Muscle layer of duodenum (tissue), 2 donors: ENCODE measurements around the gene OSM.

ENCODE experiments used
- H3K27ac ChIP-seq: one replicate; pipeline ENCODE4 v1.7.0; 2013; ENCODE audit warnings: mild to moderate bottlenecking, low read length
- H3K27me3 ChIP-seq: one replicate; pipeline ENCODE4 v1.7.0; 2013; ENCODE audit warnings: low read depth, mild to moderate bottlenecking, control low read depth, low read length
- H3K36me3 ChIP-seq, 2 donors: one replicate each; pipeline ENCODE4 v1.7.0; 2013; ENCODE audit warnings: low read length in 2 of 2, control low read depth in 1 of 2, mild to moderate bottlenecking in 1 of 2; ENCODE audit not compliant: insufficient read depth in 2 of 2, control insufficient read depth in 1 of 2
- H3K4me1 ChIP-seq, 2 donors: one replicate each; pipeline ENCODE4 v1.7.0; 2013; ENCODE audit warnings: low read length in 2 of 2, mild to moderate bottlenecking in 2 of 2, control low read depth in 1 of 2, moderate library complexity in 1 of 2; ENCODE audit not compliant: insufficient read depth in 2 of 2, control insufficient read depth in 1 of 2
- H3K4me3 ChIP-seq, 2 donors: one replicate each; pipeline ENCODE4 v1.7.0; 2013; ENCODE audit warnings: low read length in 2 of 2, low read depth in 1 of 2, mild to moderate bottlenecking in 1 of 2
- H3K9me3 ChIP-seq, 2 donors: one replicate each; pipeline ENCODE4 v1.7.0; 2013; ENCODE audit warnings: low read length in 2 of 2, control low read depth in 1 of 2, mild to moderate bottlenecking in 1 of 2; ENCODE audit not compliant: control insufficient read depth in 1 of 2
- donor health status: healthy.

The OSM gene

DNA sequence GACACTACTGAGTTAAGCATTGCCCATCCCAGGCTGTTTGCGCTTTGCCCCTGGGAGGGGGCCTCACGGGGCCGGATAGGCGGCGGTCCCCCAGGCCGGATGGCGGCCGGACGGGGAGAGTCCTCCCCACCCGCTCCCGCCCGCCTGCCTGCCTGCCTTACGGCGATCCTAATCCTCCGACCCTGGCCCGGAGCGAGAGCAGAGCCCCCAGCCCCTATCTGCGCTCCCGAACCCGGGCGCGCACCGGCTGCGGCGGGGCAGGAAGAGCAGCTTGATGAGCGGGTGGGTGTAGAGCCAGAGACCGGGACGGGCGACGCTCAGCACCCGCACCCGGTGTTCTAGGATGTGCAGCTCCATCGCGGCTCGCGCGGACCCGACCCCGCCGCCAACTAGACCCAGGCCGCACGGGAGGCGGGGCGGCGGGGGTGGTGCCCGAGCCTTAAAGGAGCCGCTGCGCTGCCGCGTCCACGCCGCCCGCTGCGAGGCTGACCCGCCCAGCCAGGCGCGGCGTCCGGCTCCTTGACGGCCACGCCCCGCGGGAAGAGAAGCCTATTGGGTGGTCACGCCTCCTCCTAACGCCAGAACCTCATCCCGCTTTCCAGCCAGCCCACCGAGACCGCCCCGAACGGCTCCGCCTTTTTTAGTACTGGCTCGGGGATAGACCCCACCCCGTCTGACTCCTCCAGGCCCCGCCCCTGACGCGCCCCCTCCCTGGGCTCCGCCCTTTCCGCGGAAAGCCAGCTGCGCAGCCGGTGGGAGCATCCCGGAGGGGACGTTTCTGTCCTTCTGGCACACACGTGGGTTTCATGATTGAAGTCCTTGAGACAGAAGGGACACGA, 22.7 kb upstream of the OSM start, which contains the start of gene CASTOR1:
Gene CASTOR1 (minus strand): TSS at position 365 of the 839 bp plus-strand sequence. CDS start 8 bp downstream, at position 357.
- Histone ChIP-seq H3K9me3 (no peaks in the 10 kb centered on the region), H3K4me1 (peaks cover 19 to 30% of the 10 kb centered on the region in 2 donors), H3K4me3 (peak within 1 kb of the TSS; percentile 83 to 89), H3K27me3 (no peaks in the 10 kb centered on the region), H3K36me3 (peaks cover 15 to 42% of the 10 kb centered on the region in 2 donors), H3K27ac (peak within 1 kb of the TSS; percentile 77)

DNA sequence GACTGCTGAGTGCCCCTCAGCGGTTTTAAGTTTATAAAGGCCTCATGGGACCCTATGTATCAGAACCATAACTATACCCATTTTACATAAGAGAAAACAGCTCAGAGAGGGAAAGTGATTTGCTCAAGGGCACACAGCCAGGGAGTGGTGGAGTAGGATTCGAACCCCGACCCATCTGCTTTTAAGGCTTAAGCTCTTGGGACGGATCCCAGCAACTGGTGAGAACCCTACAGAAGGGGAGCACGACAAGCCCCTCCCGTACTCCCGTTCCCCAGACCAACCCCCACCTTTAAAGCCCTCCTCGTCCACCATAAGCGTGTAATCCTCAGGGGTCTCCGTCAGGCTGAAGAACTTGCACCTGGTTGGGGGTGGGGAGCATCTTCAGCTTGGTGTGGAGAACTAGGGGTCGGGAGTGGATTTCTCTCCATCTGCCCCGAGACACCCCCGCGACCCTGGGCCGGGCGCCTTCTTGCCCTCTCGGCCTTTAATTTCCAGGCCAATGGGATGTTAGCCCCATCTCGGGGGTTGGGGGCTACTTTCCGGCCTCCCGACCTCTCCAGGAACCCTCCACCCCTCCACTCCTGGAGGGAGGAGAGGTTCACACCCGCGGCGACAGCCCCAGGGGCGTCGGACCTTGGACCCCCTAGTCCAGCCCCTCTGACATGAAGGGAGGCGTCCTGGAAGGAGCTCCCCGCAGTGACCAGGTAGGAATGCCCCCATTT, 21.9 kb upstream of the OSM start:
- Histone ChIP-seq H3K4me1 (peaks cover 19 to 30% of the 10 kb centered on the region in 2 donors), H3K27ac (peak overlapping the region; percentile 56), H3K9me3 (no peaks in the 10 kb centered on the region), H3K4me3 (peak overlapping the region; percentile 83 to 89), H3K27me3 (no peaks in the 10 kb centered on the region), H3K36me3 (peaks cover 11 to 37% of the 10 kb centered on the region in 2 donors)

DNA sequence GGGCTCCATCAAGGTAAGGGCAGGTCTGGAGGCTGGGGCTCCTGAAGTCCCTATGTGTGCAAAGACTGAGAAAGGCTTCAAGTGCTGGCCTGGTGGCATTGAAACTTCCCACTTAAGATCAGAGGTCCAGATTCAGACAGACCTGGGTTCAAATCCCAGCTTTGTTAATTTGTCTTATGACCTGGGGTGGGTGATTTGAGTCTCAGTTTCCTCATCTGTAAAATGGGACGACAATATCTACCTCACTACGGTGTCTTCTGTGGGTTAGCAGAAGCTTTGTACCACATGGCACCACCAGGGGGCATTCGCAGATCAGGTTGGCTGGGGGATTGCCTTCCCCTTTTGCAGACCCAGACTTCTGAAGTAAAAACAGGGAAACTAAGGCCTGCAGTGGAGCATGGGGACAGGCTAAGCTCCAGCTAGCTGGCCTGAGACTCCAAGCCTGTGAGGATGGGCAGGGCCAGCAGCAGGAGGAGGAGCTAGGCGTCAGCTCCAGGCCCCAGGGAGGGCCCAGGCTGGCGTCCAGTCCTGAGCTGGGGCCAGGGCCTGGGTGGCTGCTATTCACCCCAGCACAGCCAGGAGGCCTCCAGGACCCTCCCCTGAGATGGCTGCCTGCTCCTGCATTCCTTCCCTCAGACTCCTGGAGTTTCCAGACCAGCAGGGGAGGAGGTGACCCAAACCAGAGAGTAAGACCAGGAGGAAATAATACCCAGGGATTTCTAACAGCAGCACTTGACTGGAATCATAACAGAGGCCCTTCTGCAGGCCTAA, 21.2 kb upstream of the OSM start:
- peaks cover 4 to 34% of the 10 kb centered on the region in 2 donors for H3K36me3 ChIP-seq
- peak overlapping the region; percentile 16 for H3K27ac ChIP-seq
- H3K4me1 ChIP-seq: peaks cover 19 to 30% of the 10 kb centered on the region in 2 donors

DNA sequence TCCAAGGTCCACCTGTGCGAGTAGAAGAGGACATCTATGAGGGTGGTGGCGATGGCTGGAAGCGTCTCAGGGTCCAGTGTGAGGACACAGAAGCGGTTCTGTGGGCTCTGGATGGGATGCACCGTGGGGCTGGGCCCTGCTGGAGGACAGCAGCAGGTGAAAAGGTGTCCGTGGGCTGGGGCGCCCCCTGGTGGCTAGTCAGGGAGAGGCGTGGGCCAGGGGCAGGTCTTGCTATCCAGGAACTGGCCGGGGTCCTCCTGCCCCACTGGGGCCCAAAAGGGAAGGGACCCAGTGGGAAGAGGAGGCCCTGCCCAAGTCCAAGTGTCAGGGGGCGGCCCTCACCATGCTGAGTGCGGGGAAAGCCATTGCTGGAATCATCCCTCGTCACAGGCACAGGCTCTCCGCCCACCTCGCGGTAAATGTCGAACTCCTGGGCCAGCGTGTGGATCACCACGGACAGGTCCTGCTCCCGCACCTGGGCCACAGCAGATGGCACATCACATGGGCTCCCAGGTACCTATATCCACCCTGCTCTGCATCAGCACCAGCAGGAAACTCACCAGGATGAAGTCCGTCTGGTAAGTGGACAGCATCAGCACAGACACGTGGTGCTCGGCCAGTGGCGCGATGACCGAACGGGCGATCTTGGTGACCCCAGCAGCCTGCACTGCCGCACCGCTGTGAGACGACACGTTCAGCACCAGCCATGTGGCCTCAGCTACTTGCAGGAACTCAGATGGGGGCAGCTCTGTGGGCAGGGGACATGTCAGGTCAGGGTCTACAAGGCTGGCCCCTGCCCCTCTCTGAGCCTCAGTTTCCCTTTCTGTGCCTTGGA, 20.4 kb upstream of the OSM start:
- Histone ChIP-seq H3K4me1 (peaks cover 19 to 30% of the 10 kb centered on the region in 2 donors), H3K27ac (no peak overlapping the region), H3K4me3 (no peak overlapping the region), H3K36me3 (peaks cover under 1 to 27% of the 10 kb centered on the region in 2 donors), H3K9me3 (no peaks in the 10 kb centered on the region), H3K27me3 (no peaks in the 10 kb centered on the region)

More for the DNA sequence above, 21.2 kb upstream of the OSM start:
- Histone ChIP-seq H3K9me3 (no peaks in the 10 kb centered on the region), H3K4me3 (peak overlapping the region; percentile 83 to 89), H3K27me3 (no peaks in the 10 kb centered on the region)

DNA sequence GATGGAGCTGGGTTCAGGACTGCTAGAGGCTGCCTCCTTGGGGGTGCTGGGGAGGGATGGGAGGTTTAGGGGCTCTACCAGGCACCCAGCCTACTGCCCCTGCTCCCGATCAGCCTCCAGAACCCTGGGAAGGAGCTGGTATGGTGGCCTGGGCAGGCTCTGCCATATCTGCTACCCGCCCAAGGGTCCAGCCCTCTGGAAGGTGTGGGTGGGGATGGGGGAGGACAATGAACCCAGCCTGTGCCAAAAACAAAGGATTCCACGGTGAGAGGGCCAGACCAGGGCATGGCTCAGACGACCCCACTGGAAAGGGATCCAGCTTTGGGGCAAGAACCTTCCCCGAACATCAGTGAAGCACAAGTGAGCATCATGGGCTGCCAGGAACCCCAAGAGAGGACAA, 19.7 kb upstream of the OSM start:
- Histone ChIP-seq H3K36me3 (peaks cover 0 to 26% of the 10 kb centered on the region in 2 donors), H3K4me3 (no peak overlapping the region), H3K27me3 (no peaks in the 10 kb centered on the region), H3K9me3 (no peaks in the 10 kb centered on the region), H3K4me1 (peaks cover 19 to 30% of the 10 kb centered on the region in 2 donors), H3K27ac (no peak overlapping the region)

DNA sequence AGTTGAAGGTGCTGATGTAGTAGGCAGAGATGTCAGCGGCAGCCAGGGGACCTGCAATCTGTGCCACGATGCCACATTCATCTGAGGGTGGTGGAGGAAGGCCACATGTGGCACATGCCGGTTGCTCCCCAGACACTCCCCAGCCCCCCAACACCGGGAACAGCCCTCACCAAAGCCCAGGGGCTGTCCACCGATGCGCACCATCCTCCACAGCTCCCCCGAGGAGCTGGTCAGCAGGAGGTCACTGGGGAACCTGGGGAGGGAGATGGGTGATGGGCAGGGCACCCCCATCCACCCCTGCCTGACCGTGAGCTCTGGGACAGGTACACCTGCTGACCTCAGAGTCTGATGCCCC, 19.2 kb upstream of the OSM start:
- Histone ChIP-seq H3K4me3 (no peak overlapping the region), H3K4me1 (peaks cover 18 to 24% of the 10 kb centered on the region in 2 donors), H3K27ac (no peak overlapping the region)

DNA sequence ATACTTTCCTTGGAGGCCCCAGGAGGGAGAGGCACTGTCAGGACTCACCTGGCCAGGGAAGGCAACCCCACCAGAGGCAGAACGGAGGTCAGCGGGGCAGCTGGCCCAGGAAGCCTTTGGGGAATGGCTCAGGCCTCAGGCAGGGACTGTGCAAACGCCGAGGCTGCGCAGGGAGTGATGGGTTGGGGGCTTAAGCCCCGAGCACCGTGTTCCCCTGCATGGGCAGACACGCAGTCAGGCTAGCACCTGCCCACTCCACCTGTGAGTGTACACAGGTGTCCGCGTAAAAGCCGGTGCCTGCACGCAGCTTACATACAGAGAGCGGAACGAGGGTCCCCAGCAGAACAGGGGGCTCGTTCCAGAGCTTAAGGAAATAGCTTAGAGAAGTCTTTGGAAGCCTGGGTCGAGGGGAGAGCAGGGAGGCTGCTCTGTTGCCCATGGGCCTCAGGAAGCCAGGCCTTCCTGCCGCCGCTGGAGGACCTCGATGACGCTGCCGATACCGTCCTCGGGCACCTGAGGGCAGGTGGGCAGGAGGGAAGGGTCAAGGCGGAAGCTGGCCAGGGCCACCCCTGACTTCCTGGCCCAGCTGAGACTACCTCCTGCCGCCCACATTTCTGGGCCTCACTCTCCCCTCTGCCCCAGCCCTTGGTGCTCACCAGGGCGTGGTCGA, 18.7 kb upstream of the OSM start:
- peaks cover 13 to 19% of the 10 kb centered on the region in 2 donors for H3K4me1 ChIP-seq
- H3K36me3 ChIP-seq: peaks cover 0 to 26% of the 10 kb centered on the region in 2 donors
- no peaks in the 10 kb centered on the region for H3K9me3 ChIP-seq
- H3K27ac ChIP-seq: no peak overlapping the region
- H3K27me3 ChIP-seq: no peaks in the 10 kb centered on the region
- H3K4me3 ChIP-seq: no peak overlapping the region

More for the DNA sequence above, 19.2 kb upstream of the OSM start:
- peaks cover 0 to 26% of the 10 kb centered on the region in 2 donors for H3K36me3 ChIP-seq
- H3K27me3 ChIP-seq: no peaks in the 10 kb centered on the region
- no peaks in the 10 kb centered on the region for H3K9me3 ChIP-seq

DNA sequence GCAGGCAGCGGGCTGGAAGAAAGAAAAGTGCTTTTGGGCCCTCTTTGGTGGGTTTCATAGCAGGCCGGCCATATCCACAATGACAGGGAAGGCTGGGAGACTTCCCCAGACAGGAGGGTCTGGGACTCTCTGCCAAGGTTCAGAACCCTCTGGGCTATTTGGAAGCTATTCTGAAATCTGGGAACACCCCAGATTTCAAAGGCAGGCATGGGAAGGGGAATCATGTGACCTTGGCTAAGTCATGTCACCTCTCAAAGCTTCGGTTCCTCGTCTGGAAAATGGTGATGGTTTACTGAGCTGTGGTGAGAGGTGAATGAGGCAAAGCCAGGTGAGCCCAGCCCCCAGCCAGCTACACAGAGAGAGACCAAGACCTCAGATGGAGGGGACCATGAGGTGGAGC, 18.0 kb upstream of the OSM start:
- Histone ChIP-seq H3K4me3 (no peak overlapping the region), H3K27ac (no peak overlapping the region), H3K9me3 (no peaks in the 10 kb centered on the region), H3K27me3 (no peaks in the 10 kb centered on the region), H3K4me1 (peaks cover 9 to 14% of the 10 kb centered on the region in 2 donors), H3K36me3 (peaks cover 0 to 26% of the 10 kb centered on the region in 2 donors)

DNA sequence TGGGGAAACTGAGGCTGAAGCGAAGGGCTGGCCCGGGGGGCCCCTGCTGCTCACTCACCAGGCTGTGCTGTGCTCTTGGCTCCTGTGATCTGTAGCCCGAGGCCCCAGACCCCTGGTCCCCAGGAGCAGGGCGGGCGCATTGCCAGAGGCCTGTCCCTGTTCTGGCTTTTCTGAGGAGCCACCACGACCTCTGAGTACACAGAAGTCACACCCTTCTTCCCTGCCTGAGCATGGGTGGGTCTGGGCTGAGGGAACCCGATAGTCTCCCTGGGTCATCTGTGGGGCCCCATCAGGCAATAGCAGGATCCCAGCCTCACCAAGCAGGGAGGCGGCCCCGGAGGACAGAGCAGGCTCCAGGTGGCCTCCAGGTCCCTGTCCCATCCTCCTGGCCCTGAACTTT, 17.5 kb upstream of the OSM start:
- Histone ChIP-seq H3K27me3 (no peaks in the 10 kb centered on the region), H3K4me3 (no peak overlapping the region), H3K4me1 (peaks cover 9 to 14% of the 10 kb centered on the region in 2 donors), H3K27ac (no peak overlapping the region), H3K9me3 (no peaks in the 10 kb centered on the region), H3K36me3 (peaks cover 0 to 26% of the 10 kb centered on the region in 2 donors)

DNA sequence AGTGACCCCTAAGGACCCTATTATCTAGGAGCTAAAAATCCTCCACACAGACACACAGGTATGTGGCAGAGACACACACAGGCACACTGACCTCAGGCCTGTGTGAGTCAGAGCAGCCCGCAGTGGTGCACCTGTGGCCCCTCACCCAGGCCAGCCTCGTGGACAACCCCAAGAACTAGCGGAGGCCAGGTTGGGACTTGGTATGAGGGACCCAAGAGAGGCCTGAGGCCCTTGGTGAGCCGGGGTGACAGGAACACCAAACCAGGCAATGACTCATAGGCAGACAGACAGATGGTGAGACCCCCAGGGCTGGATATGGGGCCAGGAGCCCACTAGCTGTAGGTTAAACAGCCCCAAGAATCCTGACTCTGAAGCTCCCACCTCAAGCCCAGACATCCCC, 16.7 kb upstream of the OSM start:
- no peaks in the 10 kb centered on the region for H3K9me3 ChIP-seq
- H3K36me3 ChIP-seq: peaks cover 0 to 26% of the 10 kb centered on the region in 2 donors
- no peak overlapping the region for H3K27ac ChIP-seq
- H3K27me3 ChIP-seq: no peaks in the 10 kb centered on the region
- H3K4me3 ChIP-seq: no peak overlapping the region
- peaks cover 5 to 10% of the 10 kb centered on the region in 2 donors for H3K4me1 ChIP-seq
